MM.1S (cell line): ENCODE data around the gene EFNB3.

Experiments
- CTCF ChIP-seq: fragments of 300-600 bp; sonication (generic); IDR thresholded peaks from 2 replicates; pipeline ENCODE4 v1.5.1; 2016; ENCODE audit warnings: antibody characterized with exemption, low read length, mixed read lengths
- EZH2 ChIP-seq: fragments of 300-600 bp; sonication (generic); optimal IDR thresholded peaks from 2 replicates; pipeline ENCODE3; 2017; ENCODE audit warnings: low read depth, mild to moderate bottlenecking, antibody characterized with exemption, low read length, mixed read lengths
- EZH2phosphoT487 ChIP-seq: fragments of 300-600 bp; sonication (generic); IDR thresholded peaks from 2 replicates; pipeline ENCODE4 v1.6.1; 2018; ENCODE audit warnings: antibody characterized with exemption, low read length

GRCh38 chr17:7744416-7744815 lies 39.4 kb downstream of the EFNB3 start:
- TF ChIP-seq CTCF (no peak), EZH2 (no peak), EZH2phosphoT487 (no peak)
